ENCODE data around the gene TRIP12.
"Not testable (repeated sequence)": the region's sequence is repeated elsewhere in the genome, so short reads cannot be mapped to it uniquely, and the experiment has no call there.

TRIP12 gene

GRCh38 chr2:229850355-229851275 is 71.2 kb downstream of the TRIP12 start:
- Mint-ChIP-seq H3K4me1 (ENCODE audit: low read depth) (peaks cover 45% of the 10 kb centered on the region), H3K36me3 (ENCODE audit: low read depth) (peaks cover 40% of the 10 kb centered on the region), H3K27ac (peak overlapping the region; percentile 17), H3K4me3 (peak overlapping the region; percentile 5)
- H3K9me3 Mint-ChIP-seq; DNase-seq (ENCODE audit: low spot score); H3K27me3 Mint-ChIP-seq (ENCODE audit: low read depth): not testable (repeated sequence)

GRCh38 chr2:229849073-229849472 is 72.7 kb downstream of the TRIP12 start:
- peaks cover 41% of the 10 kb centered on the region for H3K4me1 Mint-ChIP-seq (ENCODE audit: low read depth)
- H3K4me3 Mint-ChIP-seq, result no peak overlapping the region
- no peaks in the 10 kb centered on the region for H3K9me3 Mint-ChIP-seq
- no peak for DNase-seq (ENCODE audit: low spot score)
- peaks cover 39% of the 10 kb centered on the region for H3K36me3 Mint-ChIP-seq (ENCODE audit: low read depth)
- peak overlapping the region; percentile 12 for H3K27ac Mint-ChIP-seq
- no peaks in the 10 kb centered on the region for H3K27me3 Mint-ChIP-seq (ENCODE audit: low read depth)

GRCh38 chr2:229843613-229844012 is 78.2 kb downstream of the TRIP12 start:
- DNase-seq (ENCODE audit: low spot score), result no peak
- Mint-ChIP-seq H3K9me3 (no peaks in the 10 kb centered on the region), H3K27ac (no peak overlapping the region), H3K4me1 (ENCODE audit: low read depth) (peaks cover 14% of the 10 kb centered on the region), H3K4me3 (no peak overlapping the region), H3K36me3 (ENCODE audit: low read depth) (peaks cover 38% of the 10 kb centered on the region), H3K27me3 (ENCODE audit: low read depth) (no peaks in the 10 kb centered on the region)

GRCh38 chr2:229838729-229839128 is 83.1 kb downstream of the TRIP12 start:
- DNase-seq (ENCODE audit: low spot score), result no peak
- Mint-ChIP-seq H3K27ac (no peak overlapping the region), H3K4me3 (no peak overlapping the region), H3K27me3 (ENCODE audit: low read depth) (no peaks in the 10 kb centered on the region), H3K9me3 (no peaks in the 10 kb centered on the region), H3K4me1 (ENCODE audit: low read depth) (peaks cover 24% of the 10 kb centered on the region), H3K36me3 (ENCODE audit: low read depth) (peaks cover 40% of the 10 kb centered on the region)

- Mint-ChIP-seq H3K27ac (peak overlapping the region; percentile 39), H3K36me3 (ENCODE audit: low read depth) (peaks cover 41% of the 10 kb centered on the region), H3K9me3 (no peaks in the 10 kb centered on the region), H3K27me3 (ENCODE audit: low read depth) (no peaks in the 10 kb centered on the region), H3K4me1 (ENCODE audit: low read depth) (peaks cover 31% of the 10 kb centered on the region), H3K4me3 (peak overlapping the region; percentile 32)
- no peak for DNase-seq (ENCODE audit: low spot score)
Measured at GRCh38 chr2:229836847-229837246, 85.0 kb downstream of the TRIP12 start.

GRCh38 chr2:229835596-229836283 is 86.1 kb downstream of the TRIP12 start:
- no peak for DNase-seq (ENCODE audit: low spot score)
- peaks cover 46% of the 10 kb centered on the region for H3K36me3 Mint-ChIP-seq (ENCODE audit: low read depth)
- peaks cover 37% of the 10 kb centered on the region for H3K4me1 Mint-ChIP-seq (ENCODE audit: low read depth)

GRCh38 chr2:229834368-229834767 is 87.4 kb downstream of the TRIP12 start:
- not testable (repeated sequence) for H3K4me3 Mint-ChIP-seq; DNase-seq (ENCODE audit: low spot score); H3K27ac Mint-ChIP-seq; H3K9me3 Mint-ChIP-seq; H3K27me3 Mint-ChIP-seq (ENCODE audit: low read depth)
- Mint-ChIP-seq H3K4me1 (ENCODE audit: low read depth) (peaks cover 37% of the 10 kb centered on the region), H3K36me3 (ENCODE audit: low read depth) (peaks cover 47% of the 10 kb centered on the region)

More at GRCh38 chr2:229835596-229836283, 86.1 kb downstream of the TRIP12 start:
- Mint-ChIP-seq H3K27ac (peak overlapping the region; percentile 31), H3K4me3 (peak overlapping the region; percentile 38), H3K27me3 (ENCODE audit: low read depth) (no peaks in the 10 kb centered on the region), H3K9me3 (no peaks in the 10 kb centered on the region)

- no peaks in the 10 kb centered on the region for H3K9me3 Mint-ChIP-seq
- H3K27me3 Mint-ChIP-seq (ENCODE audit: low read depth), result no peaks in the 10 kb centered on the region
- no peak overlapping the region for H3K27ac Mint-ChIP-seq
- H3K4me3 Mint-ChIP-seq, result no peak overlapping the region
- peaks cover 31% of the 10 kb centered on the region for H3K4me1 Mint-ChIP-seq (ENCODE audit: low read depth)
- H3K36me3 Mint-ChIP-seq (ENCODE audit: low read depth), result peaks cover 53% of the 10 kb centered on the region
- no peak for DNase-seq (ENCODE audit: low spot score)
Measured at GRCh38 chr2:229832510-229832898, 89.3 kb downstream of the TRIP12 start.

GRCh38 chr2:229831805-229832509 is 89.9 kb downstream of the TRIP12 start:
- Mint-ChIP-seq H3K27me3 (ENCODE audit: low read depth) (no peaks in the 10 kb centered on the region), H3K36me3 (ENCODE audit: low read depth) (peaks cover 51% of the 10 kb centered on the region), H3K27ac (no peak overlapping the region), H3K4me3 (no peak overlapping the region), H3K9me3 (no peaks in the 10 kb centered on the region), H3K4me1 (ENCODE audit: low read depth) (peaks cover 29% of the 10 kb centered on the region)
- DNase-seq (ENCODE audit: low spot score), result no peak

GRCh38 chr2:229825476-229825875 is 96.3 kb downstream of the TRIP12 start:
- Mint-ChIP-seq H3K9me3 (peaks cover 12% of the 10 kb centered on the region), H3K4me1 (ENCODE audit: low read depth) (peaks cover 21% of the 10 kb centered on the region), H3K4me3 (no peak overlapping the region), H3K36me3 (ENCODE audit: low read depth) (peaks cover 62% of the 10 kb centered on the region), H3K27me3 (ENCODE audit: low read depth) (no peaks in the 10 kb centered on the region), H3K27ac (no peak overlapping the region)
- no peak for DNase-seq (ENCODE audit: low spot score)

- Mint-ChIP-seq H3K27me3 (ENCODE audit: low read depth) (no peaks in the 10 kb centered on the region), H3K4me1 (ENCODE audit: low read depth) (peaks cover 26% of the 10 kb centered on the region), H3K27ac (peak overlapping the region; percentile 33), H3K36me3 (ENCODE audit: low read depth) (peaks cover 59% of the 10 kb centered on the region), H3K4me3 (peak overlapping the region; percentile 24), H3K9me3 (peaks cover 12% of the 10 kb centered on the region)
- no peak for DNase-seq (ENCODE audit: low spot score)
Measured at GRCh38 chr2:229821316-229821715, 100.5 kb downstream of the TRIP12 start.

GRCh38 chr2:229818230-229818629 is 103.6 kb downstream of the TRIP12 start:
- no peak overlapping the region for H3K27ac Mint-ChIP-seq
- peaks cover 25% of the 10 kb centered on the region for H3K4me1 Mint-ChIP-seq (ENCODE audit: low read depth)
- H3K4me3 Mint-ChIP-seq, result no peak overlapping the region
- no peak for DNase-seq (ENCODE audit: low spot score)
- H3K27me3 Mint-ChIP-seq (ENCODE audit: low read depth), result no peaks in the 10 kb centered on the region
- H3K9me3 Mint-ChIP-seq, result no peaks in the 10 kb centered on the region
- peaks cover 44% of the 10 kb centered on the region for H3K36me3 Mint-ChIP-seq (ENCODE audit: low read depth)

GRCh38 chr2:229815858-229816257 is 106.0 kb downstream of the TRIP12 start:
- H3K36me3 Mint-ChIP-seq (ENCODE audit: low read depth), result peaks cover 35% of the 10 kb centered on the region
- no peaks in the 10 kb centered on the region for H3K27me3 Mint-ChIP-seq (ENCODE audit: low read depth)
- no peak overlapping the region for H3K27ac Mint-ChIP-seq
- peaks cover 7% of the 10 kb centered on the region for H3K4me1 Mint-ChIP-seq (ENCODE audit: low read depth)
- H3K4me3 Mint-ChIP-seq, result no peak overlapping the region
- DNase-seq (ENCODE audit: low spot score), result no peak
- H3K9me3 Mint-ChIP-seq, result no peaks in the 10 kb centered on the region

- DNase-seq (ENCODE audit: low spot score), result no peak
- peaks cover 7% of the 10 kb centered on the region for H3K4me1 Mint-ChIP-seq (ENCODE audit: low read depth)
- H3K27me3 Mint-ChIP-seq (ENCODE audit: low read depth), result no peaks in the 10 kb centered on the region
- peaks cover 35% of the 10 kb centered on the region for H3K36me3 Mint-ChIP-seq (ENCODE audit: low read depth)
- H3K4me3 Mint-ChIP-seq, result no peak overlapping the region
- H3K27ac Mint-ChIP-seq, result no peak overlapping the region
- no peaks in the 10 kb centered on the region for H3K9me3 Mint-ChIP-seq
Measured at GRCh38 chr2:229815342-229815741, 106.5 kb downstream of the TRIP12 start.

All from T-helper 2 cell treated with Interferon-gamma antibody and Interleukin-4, amounts not matched to agents 5 μg/mL and 100 μg/mL, for 36 hours (primary cell).